ENCODE measurements around the gene SMIM9. TPM values are rescaled to one million over a fixed set of nuclear protein-coding genes. Genes with fewer than 3 reads are reported as not detected.

Gene SMIM9
- polyA plus RNA-seq, 3 donors: not detected

DNA sequence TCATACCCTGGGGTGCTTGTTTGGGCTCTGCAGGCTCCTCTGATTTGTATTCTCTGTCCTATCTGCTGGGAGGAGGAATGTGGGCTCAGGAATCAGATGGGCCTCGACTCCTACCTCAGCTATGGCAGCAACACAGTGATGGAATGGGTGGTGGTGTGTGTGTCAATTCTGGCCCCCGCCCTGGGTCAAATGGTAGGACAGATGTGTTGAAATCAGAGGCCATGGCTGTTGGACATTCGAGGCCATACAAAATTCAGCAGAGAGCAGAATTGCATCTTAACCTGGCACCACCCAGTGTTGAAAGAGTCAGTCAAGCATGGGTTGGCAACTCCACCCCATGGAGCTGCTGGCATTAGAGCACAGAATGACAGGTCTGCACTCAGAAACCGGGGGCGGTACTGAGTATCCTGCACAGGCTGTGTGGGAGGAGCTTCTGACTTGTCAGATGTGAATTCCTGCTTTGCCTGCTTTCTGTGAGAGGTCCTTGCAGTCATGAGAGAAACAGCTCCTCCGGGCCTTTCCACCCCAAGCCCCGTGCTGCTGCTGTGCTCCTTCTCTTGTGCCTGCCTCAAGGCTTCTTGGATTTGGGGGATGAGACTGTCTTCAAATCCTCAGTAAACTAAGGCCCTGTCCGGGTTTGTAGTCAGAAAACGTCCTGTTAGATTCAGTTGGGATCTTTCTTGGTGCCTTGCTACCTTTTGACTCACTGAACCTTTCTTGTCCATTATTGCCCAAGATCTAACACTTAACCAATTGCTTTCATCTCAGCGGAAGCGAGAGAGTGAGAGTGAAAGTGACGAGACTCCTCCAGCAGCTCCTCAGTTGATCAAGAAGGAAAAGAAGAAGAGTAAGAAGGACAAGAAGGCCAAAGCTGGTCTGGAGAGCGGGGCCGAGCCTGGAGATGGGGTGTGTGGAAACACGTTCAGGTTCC lies 58.8 kb downstream of the SMIM9 start:
- intact Hi-C loops (cut with micrococcal nuclease): loop anchor here in 1 of 2 donors (10.0 kb wide), 1 partner anchor 59 kb away; the partner anchor contains the start of gene SMIM9
- Mint-ChIP-seq H3K27ac (peak overlapping the region in 4 of 7 donors; percentile 5 to 57 (median 30)), H3K36me3 (peaks cover 61 to 69% of the 10 kb centered on the region in 2 donors)

DNA sequence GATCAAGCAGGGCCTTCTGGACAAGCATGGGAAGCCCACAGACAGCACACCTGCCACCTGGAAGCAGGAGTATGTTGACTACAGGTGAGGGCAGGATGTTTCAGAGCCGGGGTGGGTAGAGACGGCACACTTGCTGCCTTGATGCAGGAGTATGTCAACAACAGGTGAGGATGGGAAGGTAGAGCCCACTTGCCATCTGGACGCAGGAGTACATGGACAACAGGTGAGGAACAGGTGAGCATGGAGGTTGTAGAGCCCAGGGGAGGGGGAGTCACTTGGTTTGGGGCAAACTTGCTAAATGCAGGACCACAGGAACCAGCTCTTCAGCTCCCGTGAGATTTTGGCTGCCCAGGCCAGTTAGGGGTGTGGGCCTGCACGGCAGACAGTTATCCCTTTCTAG lies 59.8 kb downstream of the SMIM9 start:
- intact Hi-C loops (cut with micrococcal nuclease): loop anchor here in 1 of 2 donors (10.0 kb wide), 1 partner anchor 60 kb away; the partner anchor contains the start of gene SMIM9
- Mint-ChIP-seq H3K27me3 (ENCODE audit: low read depth in 3 of 3) (peaks cover 0 to 2% (median 0%) of the 10 kb centered on the region in 3 donors), H3K36me3 (peaks cover 66 to 71% of the 10 kb centered on the region in 2 donors), H3K4me1 (peaks cover 3% of the 10 kb centered on the region), H3K27ac (peak overlapping the region in 3 of 7 donors; percentile 59 to 82 (median 75)), H3K9me3 (peaks cover 0 to 7% (median 0%) of the 10 kb centered on the region in 7 donors), H3K4me3 (no peak overlapping the region)
- peaks cover 6% of the 10 kb centered on the region for H4K20me1 ChIP-seq (ENCODE audit: insufficient read depth, low read length)
- peaks cover 0 to 6% of the 10 kb centered on the region in 2 donors for H3K4me1 ChIP-seq (ENCODE audit: control insufficient read depth in 1 of 2, insufficient read depth in 2 of 2, low read length in 2 of 2)
- H3K9ac ChIP-seq (ENCODE audit: insufficient read depth, low read length, poor library complexity, severe bottlenecking): no peak overlapping the region
- H3K27ac ChIP-seq (ENCODE audit: low read depth in 1 of 2, low read length in 2 of 2): no peak overlapping the region
- 100% methylated on average over 3 of the region's 5 CpGs for WGBS (ENCODE audit: insufficient coverage)
- no peak overlapping the region for H2AFZ ChIP-seq (ENCODE audit: insufficient read depth, low read depth, low read length, poor library complexity, severe bottlenecking)
- no peak overlapping the region for H3K4me2 ChIP-seq (replicated peaks; ENCODE audit: extremely low read depth, low read length, poor library complexity, severe bottlenecking)
- H3K27me3 ChIP-seq (ENCODE audit: control insufficient read depth in 2 of 2, insufficient read depth in 2 of 2, low read length in 2 of 2): no peaks in the 10 kb centered on the region
- no peaks in the 10 kb centered on the region for H3K9me3 ChIP-seq (replicated peaks in 1 of 2; ENCODE audit: control insufficient read depth in 1 of 2, insufficient read depth in 1 of 2, low read length in 2 of 2)
- H3K4me3 ChIP-seq (replicated peaks in 1 of 3; ENCODE audit: low read depth in 2 of 3, low read length in 3 of 3): no peak overlapping the region
- peaks cover 64 to 91% of the 10 kb centered on the region in 2 donors for H3K36me3 ChIP-seq (replicated peaks in 1 of 2; ENCODE audit: control insufficient read depth in 1 of 2, insufficient read depth in 2 of 2, low read length in 2 of 2)
- DNase-seq: no peak
- H3K79me2 ChIP-seq (ENCODE audit: insufficient read depth, low read length): peaks cover 4% of the 10 kb centered on the region
- TF ChIP-seq, protein P1, sequence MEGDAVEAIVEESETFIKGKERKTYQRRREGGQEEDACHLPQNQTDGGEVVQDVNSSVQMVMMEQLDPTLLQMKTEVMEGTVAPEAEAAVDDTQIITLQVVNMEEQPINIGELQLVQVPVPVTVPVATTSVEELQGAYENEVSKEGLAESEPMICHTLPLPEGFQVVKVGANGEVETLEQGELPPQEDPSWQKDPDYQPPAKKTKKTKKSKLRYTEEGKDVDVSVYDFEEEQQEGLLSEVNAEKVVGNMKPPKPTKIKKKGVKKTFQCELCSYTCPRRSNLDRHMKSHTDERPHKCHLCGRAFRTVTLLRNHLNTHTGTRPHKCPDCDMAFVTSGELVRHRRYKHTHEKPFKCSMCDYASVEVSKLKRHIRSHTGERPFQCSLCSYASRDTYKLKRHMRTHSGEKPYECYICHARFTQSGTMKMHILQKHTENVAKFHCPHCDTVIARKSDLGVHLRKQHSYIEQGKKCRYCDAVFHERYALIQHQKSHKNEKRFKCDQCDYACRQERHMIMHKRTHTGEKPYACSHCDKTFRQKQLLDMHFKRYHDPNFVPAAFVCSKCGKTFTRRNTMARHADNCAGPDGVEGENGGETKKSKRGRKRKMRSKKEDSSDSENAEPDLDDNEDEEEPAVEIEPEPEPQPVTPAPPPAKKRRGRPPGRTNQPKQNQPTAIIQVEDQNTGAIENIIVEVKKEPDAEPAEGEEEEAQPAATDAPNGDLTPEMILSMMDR (IDR thresholded peaks at IDR 0.05): no peak

More for the DNA sequence above, 58.8 kb downstream of the SMIM9 start:
- Histone ChIP-seq H3K79me2 (ENCODE audit: insufficient read depth, low read length) (no peaks in the 10 kb centered on the region), H3K9ac (ENCODE audit: insufficient read depth, low read length, poor library complexity, severe bottlenecking) (no peak overlapping the region), H3K4me3 (replicated peaks in 1 of 3; ENCODE audit: low read depth in 2 of 3, low read length in 3 of 3) (no peak overlapping the region), H3K4me1 (ENCODE audit: control insufficient read depth in 1 of 2, insufficient read depth in 2 of 2, low read length in 2 of 2) (peaks cover 0 to 6% of the 10 kb centered on the region in 2 donors), H4K20me1 (ENCODE audit: insufficient read depth, low read length) (peaks cover 6% of the 10 kb centered on the region), H3K36me3 (replicated peaks in 1 of 2; ENCODE audit: control insufficient read depth in 1 of 2, insufficient read depth in 2 of 2, low read length in 2 of 2) (peaks cover 58 to 91% of the 10 kb centered on the region in 2 donors), H3K27ac (ENCODE audit: low read depth in 1 of 2, low read length in 2 of 2) (no peak overlapping the region), H2AFZ (ENCODE audit: insufficient read depth, low read depth, low read length, poor library complexity, severe bottlenecking) (no peak overlapping the region), H3K4me2 (replicated peaks; ENCODE audit: extremely low read depth, low read length, poor library complexity, severe bottlenecking) (no peak overlapping the region), H3K9me3 (replicated peaks in 1 of 2; ENCODE audit: control insufficient read depth in 1 of 2, insufficient read depth in 1 of 2, low read length in 2 of 2) (no peaks in the 10 kb centered on the region), H3K27me3 (ENCODE audit: control insufficient read depth in 2 of 2, insufficient read depth in 2 of 2, low read length in 2 of 2) (no peaks in the 10 kb centered on the region)
- H3K4me1 Mint-ChIP-seq: peaks cover 3% of the 10 kb centered on the region
- TF ChIP-seq, protein P1 (IDR thresholded peaks at IDR 0.05): no peak
- H3K4me3 Mint-ChIP-seq: no peak overlapping the region
- H3K27me3 Mint-ChIP-seq (ENCODE audit: low read depth in 3 of 3): peaks cover 0 to 2% (median 0%) of the 10 kb centered on the region in 3 donors
- H3K9me3 Mint-ChIP-seq: peaks cover 0 to 7% (median 0%) of the 10 kb centered on the region in 7 donors
- DNase-seq: no peak
- WGBS (ENCODE audit: insufficient coverage): 100% methylated on average over 1 of the region's 15 CpGs

Other genes starting within 250 kb of the SMIM9 start
- gene CTAG1A, start 249.5 kb downstream of the SMIM9 start, polyA plus RNA-seq: not detected
- not detected for gene CTAG1B, start 215.4 kb downstream of the SMIM9 start, polyA plus RNA-seq
- not detected for gene CTAG2, start 181.1 kb downstream of the SMIM9 start, polyA plus RNA-seq
- gene GAB3, start 83.6 kb downstream of the SMIM9 start, polyA plus RNA-seq: 10 to 100 TPM in 1 of 3 donors, 1 to 10 TPM in 2; 6.2 to 44.0 (median 9.5) TPM
- 10 to 100 TPM; 14.1 to 21.6 (median 17.0) TPM for gene DKC1, start 71.8 kb downstream of the SMIM9 start, polyA plus RNA-seq
- 100 to 1,000 TPM; 120 to 139 (median 135) TPM for gene MPP1, start 29.2 kb downstream of the SMIM9 start, polyA plus RNA-seq
- gene F8A1, start 51.7 kb upstream of the SMIM9 start, polyA plus RNA-seq: 10 to 100 TPM in 1 of 3 donors, 1 to 10 TPM in 2; 6.7 to 15.3 (median 8.1) TPM
- 1 to 10 TPM; 1.5 to 4.5 (median 4.3) TPM for gene F8, start 188.1 kb upstream of the SMIM9 start, polyA plus RNA-seq
- 100 to 1,000 TPM in 2 of 3 donors, 10 to 100 TPM in 1; 42.7 to 166 (median 148) TPM for gene FUNDC2, start 192.2 kb upstream of the SMIM9 start, polyA plus RNA-seq
- 10 to 100 TPM in 2 of 3 donors, 1 to 10 TPM in 1; 6.4 to 11.1 (median 10.1) TPM for gene CMC4, start 236.5 kb upstream of the SMIM9 start, polyA plus RNA-seq
- 10 to 100 TPM in 2 of 3 donors, 1 to 10 TPM in 1; 1.3 to 23.3 (median 14.8) TPM for gene MTCP1, start 236.5 kb upstream of the SMIM9 start, polyA plus RNA-seq
- gene BRCC3, start 236.8 kb upstream of the SMIM9 start, polyA plus RNA-seq: 10 to 100 TPM in 1 of 3 donors, 1 to 10 TPM in 2; 8.4 to 21.7 (median 10.0) TPM

All from CD14-positive monocyte (primary cell).